Measurements from ENCODE around the gene SFT2D3.

- TF ChIP-seq REST (IDR thresholded peaks at IDR 0.05) (no peak), CTCF (IDR thresholded peaks at IDR 0.05; ENCODE audit: low read depth, low read length, missing input control) (no peak), RAD21 (IDR thresholded peaks at IDR 0.05) (no peak), SP1 (IDR thresholded peaks at IDR 0.05) (no peak), ZBTB33 (IDR thresholded peaks at IDR 0.05) (no peak), FOXA1 (IDR thresholded peaks at IDR 0.05) (no peak), YY1 (IDR thresholded peaks at IDR 0.05) (no peak), MAX (IDR thresholded peaks at IDR 0.05) (no peak)
Measured at GRCh38 chr2:127651971-127652550, 49.2 kb upstream of the SFT2D3 start.
